Thoracic aorta (tissue), 2 donors: ENCODE results near the gene NT5E. TPM values are rescaled to one million over a fixed set of nuclear protein-coding genes. Genes with fewer than 3 reads are reported as not detected.

Experiments
- ATAC-seq: fragments of 150-250 bp; one replicate; pipeline ENCODE4 v1.8.0; 2017; ENCODE audit warnings: low read depth; ENCODE audit not compliant: insufficient number of reproducible peaks, low FRiP score
- DNase-seq: peaks from one replicate; pipeline ENCODE4 v3.0.0-alpha.2; 2020; ENCODE audit warnings: low spot score
- H3K27ac ChIP-seq, 2 donors: fragments of 200-600 bp; sonication (generic); 1 replicate in 1 of 2; 2 replicates in 1 of 2; pipeline ENCODE4 v1.5.1; 2016; ENCODE audit warnings: mild to moderate bottlenecking in 2 of 2, moderate library complexity in 2 of 2
- H3K27me3 ChIP-seq: fragments of 200-600 bp; sonication (generic); replicated peaks from 2 replicates; pipeline ENCODE4 v1.6.0; 2016; ENCODE audit warnings: mild to moderate bottlenecking; ENCODE audit not compliant: insufficient read depth
- H3K36me3 ChIP-seq: fragments of 200-600 bp; sonication (generic); one replicate; pipeline ENCODE4 v1.5.1; 2016
- H3K4me1 ChIP-seq, 2 donors: fragments of 200-600 bp; sonication (generic); 1 replicate in 1 of 2; 2 replicates in 1 of 2; pipeline versions ENCODE4 v1.5.1 to v1.6.0; 2016; ENCODE audit warnings: low read depth in 2 of 2, mild to moderate bottlenecking in 1 of 2; ENCODE audit not compliant: control insufficient read depth in 1 of 2
- H3K4me3 ChIP-seq: fragments of 200-600 bp; sonication (generic); 2 replicates; pipeline ENCODE4 v1.5.1; 2016; ENCODE audit warnings: mild to moderate bottlenecking
- H3K9me3 ChIP-seq: fragments of 200-600 bp; sonication (generic); 2 replicates; pipeline ENCODE4 v1.5.1; 2016
- CTCF ChIP-seq: fragments of 200-600 bp; sonication (generic); IDR thresholded peaks from one replicate; pipeline ENCODE4 v1.5.1; 2019; ENCODE audit warnings: antibody characterized with exemption
- total RNA-seq, 2 donors: library from RNA; depleted of rRNA; stranded (reverse); fragments of >200 nt; gene quantifications; one replicate each; pipeline versions ENCODE4 v1.1.0 to v1.2.3, GENCODE V29; 2016

The NT5E gene
- total RNA-seq, 2 donors from 2014 or later: 47.4 to 57.4 TPM

DNA sequence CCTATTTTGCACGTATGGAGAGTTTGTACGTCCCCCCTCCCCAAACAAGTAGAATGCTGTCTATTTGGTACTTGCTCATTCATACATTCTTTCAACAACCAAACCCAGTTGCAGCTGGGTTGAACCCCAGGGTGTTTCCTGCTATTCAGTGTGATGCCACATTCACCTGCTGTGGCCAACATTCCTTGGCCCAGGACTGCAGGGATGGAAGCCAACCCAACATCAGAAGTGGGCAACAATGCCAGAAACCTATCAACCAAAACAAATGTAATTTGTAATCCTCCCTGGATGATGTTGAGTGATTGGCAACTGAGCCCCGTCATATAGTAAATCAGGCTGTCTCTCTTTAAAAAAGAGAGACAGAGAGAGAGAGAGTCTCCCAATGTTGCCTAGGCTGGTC, 8.9 kb downstream of the NT5E start:
- Histone ChIP-seq H3K4me3 (peak overlapping the region; percentile 20), H3K27ac (peak overlapping the region; percentile 79 to 88), H3K36me3 (no peaks in the 10 kb centered on the region), H3K27me3 (no peaks in the 10 kb centered on the region), H3K4me1 (peaks cover 45 to 72% of the 10 kb centered on the region in 2 donors), H3K9me3 (no peaks in the 10 kb centered on the region)
- no peak for DNase-seq
- no peak for TF ChIP-seq CTCF
- no peak for ATAC-seq

DNA sequence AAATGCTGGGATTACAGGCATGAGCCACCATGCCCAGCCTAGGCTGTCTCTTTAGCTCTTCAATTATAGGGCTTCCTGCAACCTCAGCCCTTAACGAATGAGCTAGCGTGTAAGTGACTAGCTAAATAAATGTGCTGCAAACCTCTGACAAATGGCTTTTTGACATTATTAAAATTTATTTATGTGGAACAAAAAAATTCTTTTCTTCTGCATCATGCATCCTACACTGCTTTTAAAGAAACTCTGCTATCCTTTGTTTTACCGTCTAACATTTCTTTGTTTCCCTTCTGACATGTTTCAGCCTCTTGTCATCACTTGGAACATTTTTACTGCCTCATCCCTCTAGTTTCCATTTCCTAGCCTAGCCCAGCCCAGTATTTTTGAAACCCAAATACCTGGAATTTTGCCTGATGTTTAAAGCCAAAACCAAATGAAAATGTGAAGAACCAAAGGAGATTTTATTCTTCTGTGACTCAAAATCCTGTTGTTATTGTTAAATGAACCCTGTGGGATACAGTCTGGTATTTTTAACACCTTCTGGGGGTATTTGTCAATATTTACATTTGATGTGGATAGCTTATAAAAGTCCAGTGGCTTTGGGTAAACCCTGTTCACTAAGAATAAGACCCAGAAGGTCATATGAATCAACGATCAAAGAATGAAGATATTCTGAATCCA, 9.5 kb downstream of the NT5E start:
- ATAC-seq: no peak

GRCh38 chr6:85460154-85460920, 10.5 kb downstream of the NT5E start:
- DNase-seq (no peak), ATAC-seq (no peak)
- no peak for TF ChIP-seq CTCF
- peaks cover 59 to 83% of the 10 kb centered on the region in 2 donors for H3K4me1 ChIP-seq
- H3K9me3 ChIP-seq: no peaks in the 10 kb centered on the region
- no peak overlapping the region for H3K4me3 ChIP-seq
- H3K36me3 ChIP-seq: no peaks in the 10 kb centered on the region
- peak overlapping the region; percentile 63 to 88 for H3K27ac ChIP-seq
- H3K27me3 ChIP-seq: no peaks in the 10 kb centered on the region

More for the DNA sequence above, 9.5 kb downstream of the NT5E start:
- TF ChIP-seq CTCF: no peak
- no peaks in the 10 kb centered on the region for H3K27me3 ChIP-seq
- peaks cover 49 to 73% of the 10 kb centered on the region in 2 donors for H3K4me1 ChIP-seq
- peak overlapping the region; percentile 20 for H3K4me3 ChIP-seq
- no peaks in the 10 kb centered on the region for H3K9me3 ChIP-seq
- no peaks in the 10 kb centered on the region for H3K36me3 ChIP-seq
- no peak for DNase-seq
- H3K27ac ChIP-seq: peak overlapping the region; percentile 79 to 88

- DNase-seq: no peak
- Histone ChIP-seq H3K36me3 (no peaks in the 10 kb centered on the region), H3K4me3 (no peak overlapping the region), H3K27ac (peak overlapping the region; percentile 63 to 88), H3K27me3 (no peaks in the 10 kb centered on the region), H3K4me1 (peaks cover 62 to 91% of the 10 kb centered on the region in 2 donors), H3K9me3 (no peaks in the 10 kb centered on the region)
- no peak for ATAC-seq
- TF ChIP-seq CTCF: no peak
Measured at GRCh38 chr6:85460921-85461797, 11.3 kb downstream of the NT5E start.

- no peak for TF ChIP-seq CTCF
- Histone ChIP-seq H3K4me3 (no peak overlapping the region), H3K4me1 (peaks cover 62 to 91% of the 10 kb centered on the region in 2 donors)
Measured at GRCh38 chr6:85461798-85462170, 11.9 kb downstream of the NT5E start.

More at GRCh38 chr6:85461798-85462170, 11.9 kb downstream of the NT5E start:
- no peak for ATAC-seq
- no peaks in the 10 kb centered on the region for H3K36me3 ChIP-seq
- DNase-seq: no peak
- peak overlapping the region; percentile 63 to 88 for H3K27ac ChIP-seq
- no peaks in the 10 kb centered on the region for H3K27me3 ChIP-seq
- no peaks in the 10 kb centered on the region for H3K9me3 ChIP-seq
